GM18858 (cell line): ENCODE data around the gene NID1.
"Not testable (repeated sequence)": the region's sequence is repeated elsewhere in the genome, so short reads cannot be mapped to it uniquely, and the experiment has no call there.

Source experiments
- ATAC-seq: cut with Tn5 transposase; IDR thresholded peaks from one replicate; pipeline ENCODE4 v1.9.1; 2021; ENCODE audit not compliant: unreplicated experiment

The NID1 gene

DNA sequence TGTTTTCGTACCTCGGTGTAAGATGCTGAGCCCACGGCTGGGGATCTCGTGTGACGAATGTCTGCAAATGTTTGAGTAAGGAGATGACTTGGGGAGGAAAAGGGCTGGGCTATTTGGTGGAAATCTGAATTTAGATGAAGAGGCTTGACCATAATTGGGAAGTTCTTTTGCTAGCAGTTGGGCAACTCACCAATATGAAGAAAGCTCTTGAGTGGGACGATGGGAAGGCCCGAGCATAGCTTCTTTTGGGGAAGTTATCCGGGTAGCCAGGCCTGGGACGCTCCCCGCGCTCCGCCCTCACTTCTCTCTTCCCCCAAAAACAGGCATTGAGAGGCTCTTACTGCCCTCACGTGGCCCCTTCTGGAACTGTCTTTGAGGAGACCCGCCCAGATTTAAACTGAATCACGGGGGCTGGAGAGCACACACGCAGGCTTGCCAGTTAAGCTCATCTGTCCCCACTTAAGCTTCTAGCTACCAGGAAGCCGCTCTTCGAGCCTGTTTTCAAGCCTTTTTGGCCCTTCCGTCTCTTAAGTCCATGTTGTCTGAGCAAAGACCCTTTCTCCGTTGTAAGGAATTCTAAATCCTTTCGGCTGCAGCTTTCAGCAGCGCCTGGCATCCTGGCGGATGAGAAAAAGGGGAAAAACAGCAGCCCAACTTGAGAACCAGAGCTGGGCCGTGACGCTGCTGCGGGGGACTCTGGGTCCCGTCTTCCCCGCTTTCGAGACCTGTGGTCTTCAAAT lies 93.1 kb downstream of the NID1 start:
- ATAC-seq, result peak; percentile 82

DNA sequence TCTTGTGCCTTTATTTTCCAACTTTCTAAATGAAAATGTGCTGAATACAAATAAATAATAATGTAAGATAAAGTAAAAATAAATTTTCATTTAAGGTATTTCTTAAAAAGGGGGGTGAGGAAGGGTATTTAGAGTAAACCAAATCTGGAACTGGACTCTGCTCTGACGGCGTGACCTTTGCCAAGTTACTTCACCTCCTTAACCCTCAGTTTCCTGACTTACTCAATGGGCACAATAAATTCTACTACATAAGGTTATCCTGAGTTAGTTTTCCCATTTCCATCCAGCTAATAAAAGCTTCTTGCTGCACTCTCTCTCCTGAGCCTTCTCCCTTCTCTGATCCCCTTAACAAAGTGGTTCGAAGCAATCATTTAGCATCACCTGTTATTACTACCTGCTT lies 93.9 kb downstream of the NID1 start:
- no peak for ATAC-seq

DNA sequence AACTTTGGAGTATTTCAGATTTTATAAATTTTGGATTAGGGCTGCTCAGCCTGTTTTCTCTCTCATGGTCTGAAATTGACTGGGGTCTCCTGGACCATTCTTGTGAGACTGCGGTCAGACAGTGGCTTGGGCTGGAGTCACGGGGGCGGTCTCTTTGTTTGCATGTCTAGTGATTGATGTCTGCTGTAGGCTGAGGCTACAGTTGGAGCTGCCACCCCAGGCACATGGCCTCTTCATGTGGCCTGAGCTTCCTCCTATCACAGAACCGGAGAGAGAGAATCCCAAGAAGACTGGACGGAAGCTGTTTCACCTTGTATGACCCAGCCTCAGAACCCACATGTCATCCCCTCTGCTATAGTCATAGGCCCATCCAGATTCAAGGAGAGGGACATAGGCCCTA lies 96.1 kb downstream of the NID1 start:
- no peak for ATAC-seq

DNA sequence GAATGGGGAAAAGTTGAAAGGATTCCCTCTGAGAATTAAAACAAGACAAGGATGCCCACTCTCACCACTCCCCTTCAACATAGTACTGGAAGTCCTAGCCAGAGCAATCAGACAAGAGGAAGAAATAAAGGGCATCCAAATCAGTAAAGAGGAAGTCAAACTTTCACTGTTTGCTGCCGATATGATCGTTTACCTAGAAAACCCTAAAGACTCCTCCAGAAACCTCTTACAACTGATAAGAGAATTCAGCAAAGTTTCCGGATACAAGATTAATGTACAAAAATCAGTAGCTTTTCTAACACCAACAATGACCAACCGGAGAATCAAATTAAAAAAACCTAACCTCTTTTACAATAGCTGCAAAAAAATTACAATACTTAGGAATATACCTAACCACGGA lies 98.8 kb downstream of the NID1 start:
- not testable (repeated sequence) for ATAC-seq

DNA sequence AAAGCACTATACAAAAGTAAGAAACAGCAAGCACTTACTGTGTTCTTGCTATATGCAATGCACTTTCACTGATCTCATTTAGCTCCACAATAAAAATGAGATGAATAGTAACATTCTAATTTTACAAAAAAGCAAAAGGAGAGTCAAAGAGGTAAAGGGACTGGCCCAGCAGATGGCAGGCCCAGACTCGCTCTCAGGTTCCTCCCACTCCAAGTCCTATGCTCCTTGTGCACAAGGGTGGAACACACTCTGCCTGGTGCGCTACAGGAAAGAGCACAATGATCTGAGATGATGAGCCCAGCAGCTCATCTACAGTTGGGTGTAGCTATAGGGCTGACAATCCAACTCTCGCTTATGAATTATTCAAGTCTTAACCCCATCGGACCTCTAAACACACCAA lies 104.1 kb downstream of the NID1 start:
- no peak for ATAC-seq

DNA sequence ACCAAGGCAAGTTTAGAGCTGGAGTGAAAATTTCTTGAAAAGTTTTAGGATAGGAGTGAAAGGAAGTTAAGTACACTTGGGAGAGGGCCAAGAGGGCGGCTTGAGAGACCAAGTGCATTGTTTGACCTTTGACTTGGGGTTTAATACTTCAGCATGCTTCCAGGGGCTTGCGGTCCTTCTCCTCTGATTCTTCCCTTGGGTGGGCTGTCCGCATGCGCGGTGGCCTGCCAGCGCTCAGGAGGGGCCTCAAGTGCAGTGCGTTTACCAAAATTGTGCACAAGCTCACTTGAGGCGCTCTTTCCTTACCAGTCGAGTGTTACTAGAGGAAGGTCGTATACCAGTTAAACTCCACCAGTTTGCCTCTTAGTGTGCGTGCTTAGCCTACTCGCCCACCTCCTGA lies 106.9 kb downstream of the NID1 start:
- ATAC-seq, result no peak

DNA sequence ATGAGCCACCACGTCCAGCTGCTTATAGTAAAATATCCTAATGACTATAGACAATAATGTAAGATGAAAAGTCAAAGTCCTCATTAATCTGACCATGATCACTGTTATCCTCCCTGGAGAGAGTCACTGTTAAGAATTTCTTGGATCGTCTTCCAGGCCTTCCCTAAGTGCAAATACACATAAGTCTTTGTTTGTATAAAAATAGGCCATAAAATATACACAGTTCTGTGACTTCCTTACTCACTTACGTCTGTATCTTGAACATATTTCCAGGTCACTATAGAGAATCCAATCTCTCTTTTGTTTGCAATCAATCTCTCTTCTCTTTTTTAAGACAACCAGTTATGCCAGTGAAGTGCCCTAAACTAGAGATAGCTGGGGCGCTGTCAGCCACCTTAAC lies 109.1 kb downstream of the NID1 start:
- no peak for ATAC-seq

DNA sequence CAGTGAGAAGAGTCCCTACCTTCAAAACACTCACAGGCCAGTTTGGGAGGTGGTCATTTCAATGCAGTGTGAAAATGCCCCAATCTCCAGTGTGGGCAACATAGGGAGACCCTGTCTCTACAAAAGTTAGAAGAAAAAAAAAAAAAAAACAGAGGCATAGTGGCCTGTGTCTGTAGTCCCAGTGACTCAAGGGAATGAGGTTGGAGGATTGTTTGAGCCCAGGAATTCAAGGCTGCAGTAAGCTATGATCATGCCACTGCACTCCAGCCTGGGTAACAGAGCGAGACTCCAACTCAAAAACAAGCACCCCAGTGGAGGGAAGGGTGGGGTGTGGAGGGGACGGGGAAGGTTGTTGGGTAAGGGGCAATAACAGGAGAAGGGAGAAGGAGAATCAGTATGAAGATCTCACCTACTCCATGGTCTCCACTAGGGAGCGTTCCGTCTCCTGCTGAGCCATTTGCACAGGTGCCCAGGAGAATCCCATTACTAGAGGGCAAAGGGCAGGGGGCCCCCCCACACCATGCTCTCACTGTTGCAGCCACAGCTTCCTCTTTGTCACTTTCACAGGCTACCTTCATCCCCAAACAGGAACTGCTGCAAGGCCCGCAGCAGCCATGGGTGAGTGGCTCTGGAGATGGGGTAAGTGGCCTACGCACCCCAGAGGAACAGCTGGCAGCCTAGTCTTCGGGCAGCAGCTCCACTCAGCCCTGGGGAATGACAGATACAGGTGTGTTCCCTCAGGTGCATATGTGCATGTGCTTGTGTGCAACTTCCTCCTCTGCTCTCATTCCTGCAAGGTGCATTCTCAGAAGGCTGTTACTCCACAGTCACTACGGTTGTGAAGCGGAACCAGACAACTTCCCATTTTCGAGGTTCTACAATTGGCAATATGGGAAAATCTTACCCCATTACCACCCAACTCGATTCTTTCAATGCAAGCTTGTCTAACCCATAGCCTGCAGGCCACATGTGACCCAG lies 110.3 kb downstream of the NID1 start:
- peak; percentile 89 for ATAC-seq

DNA sequence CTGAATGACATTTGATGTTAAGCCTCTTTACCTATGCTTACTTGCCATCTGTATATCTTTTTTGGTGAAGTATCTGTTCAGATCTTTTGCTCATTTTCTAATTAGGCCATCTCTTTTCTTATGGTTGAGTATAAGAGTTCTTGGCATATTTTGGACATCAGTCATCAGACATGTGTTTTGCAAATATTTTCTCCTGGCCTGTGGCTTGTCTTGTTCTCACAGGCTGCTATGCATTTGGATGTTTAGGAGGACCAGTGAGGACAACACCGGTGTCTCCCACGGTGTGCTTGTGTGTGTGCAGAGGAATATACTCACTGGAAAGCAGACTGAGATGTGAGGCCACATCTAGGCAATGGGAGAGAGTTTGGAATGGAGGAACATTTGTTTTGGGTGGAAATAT lies 111.1 kb downstream of the NID1 start:
- no peak for ATAC-seq

DNA sequence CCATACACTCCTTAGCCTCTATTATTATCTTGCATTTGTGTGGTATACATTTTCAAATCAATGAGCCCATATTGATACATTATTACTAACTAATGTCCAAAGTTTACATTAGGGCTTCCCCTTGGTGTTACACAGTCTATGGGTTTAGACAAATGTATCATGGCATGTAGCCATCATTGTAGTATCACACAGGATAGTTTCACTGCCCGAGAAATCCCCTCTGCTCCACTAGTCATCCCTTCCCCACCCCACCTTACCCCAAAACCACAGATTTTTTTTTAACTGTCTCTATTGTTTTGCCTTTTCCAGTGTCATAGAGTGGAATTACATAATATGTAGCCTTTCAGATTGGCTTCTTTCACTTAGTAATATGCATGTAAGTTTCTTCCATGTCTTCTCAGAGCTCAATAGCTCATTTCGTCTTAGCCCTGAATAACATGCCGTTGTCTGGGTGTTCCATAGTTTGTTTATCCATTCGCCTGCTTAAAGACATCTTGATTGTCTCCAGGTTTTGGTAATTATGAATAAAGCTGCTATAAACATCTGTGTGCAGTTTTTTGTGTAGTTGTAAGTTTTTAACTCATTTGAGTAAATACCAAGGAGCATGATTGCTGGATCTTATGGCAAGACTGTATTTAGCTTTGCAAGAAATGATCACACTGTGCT lies 111.8 kb downstream of the NID1 start:
- ATAC-seq, result peak; percentile 55

DNA sequence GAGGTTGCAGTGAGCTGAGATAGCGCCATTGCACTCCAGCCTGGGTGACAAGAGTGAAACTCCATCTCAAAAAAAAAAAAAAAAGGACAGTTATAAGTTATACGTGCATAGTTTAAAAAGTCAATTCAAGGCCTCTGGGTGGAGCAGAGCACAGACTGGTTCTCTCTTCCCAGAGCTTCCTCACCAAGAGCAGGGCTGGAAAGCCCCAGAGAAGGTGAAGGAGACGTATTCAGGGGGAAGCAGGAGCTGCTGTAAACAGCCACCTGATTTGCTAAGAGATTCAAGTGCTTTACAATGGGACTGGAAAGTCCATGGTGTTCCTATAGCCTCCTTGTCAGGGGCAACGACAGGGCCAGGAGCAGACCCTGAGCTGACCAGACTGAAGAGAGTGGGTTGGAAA lies 113.2 kb downstream of the NID1 start:
- ATAC-seq, result no peak

DNA sequence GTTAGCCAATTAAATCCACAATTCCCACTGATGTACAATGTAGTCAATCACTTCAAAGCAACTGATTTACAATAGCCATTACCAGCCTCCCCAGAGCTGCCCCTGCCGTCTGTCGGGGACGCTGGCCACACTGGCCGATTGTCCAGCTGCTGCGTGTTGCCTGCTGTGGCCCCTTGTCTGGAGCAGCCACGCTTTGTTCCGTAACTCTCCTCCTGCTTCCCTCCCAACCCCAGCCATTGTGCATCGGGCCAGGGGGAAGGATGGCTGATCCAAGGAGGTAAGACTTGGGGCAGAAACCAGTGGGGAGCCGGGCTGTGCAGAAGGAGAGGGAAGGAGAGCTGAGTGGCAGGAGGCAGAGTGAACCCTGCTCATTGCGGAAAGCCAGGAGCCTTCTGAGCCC lies 114.6 kb downstream of the NID1 start:
- ATAC-seq, result no peak

DNA sequence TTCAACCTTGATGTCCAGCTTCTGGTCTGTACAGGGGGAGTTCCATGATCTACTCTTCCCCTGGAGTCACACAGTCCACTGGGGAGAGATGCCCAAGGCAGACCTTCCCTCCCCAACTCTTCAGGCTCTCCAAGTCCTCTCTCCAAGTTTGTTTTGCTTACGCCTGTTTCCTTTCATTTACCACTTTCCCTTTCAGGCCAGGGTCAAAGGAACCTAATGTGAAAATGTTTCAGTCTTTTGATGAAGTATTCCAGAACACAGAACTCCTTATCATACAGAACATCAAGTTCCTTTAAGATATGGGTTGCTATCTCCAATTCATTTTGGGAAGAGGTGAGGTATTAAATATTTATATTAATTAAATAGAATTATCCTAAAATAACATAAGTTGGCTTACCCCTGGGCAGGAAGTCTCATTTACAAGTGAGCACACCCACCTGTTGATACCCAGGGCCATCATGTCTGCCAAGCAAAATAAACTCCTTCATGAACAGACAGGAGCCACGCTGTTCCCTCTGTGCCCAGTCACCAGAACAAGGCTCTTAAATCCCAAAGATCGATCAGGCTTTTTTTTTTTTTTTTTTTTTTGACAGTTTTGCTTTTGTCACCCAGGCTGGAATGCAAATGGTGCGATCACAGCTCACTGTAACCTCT lies 116.0 kb downstream of the NID1 start:
- ATAC-seq, result no peak

DNA sequence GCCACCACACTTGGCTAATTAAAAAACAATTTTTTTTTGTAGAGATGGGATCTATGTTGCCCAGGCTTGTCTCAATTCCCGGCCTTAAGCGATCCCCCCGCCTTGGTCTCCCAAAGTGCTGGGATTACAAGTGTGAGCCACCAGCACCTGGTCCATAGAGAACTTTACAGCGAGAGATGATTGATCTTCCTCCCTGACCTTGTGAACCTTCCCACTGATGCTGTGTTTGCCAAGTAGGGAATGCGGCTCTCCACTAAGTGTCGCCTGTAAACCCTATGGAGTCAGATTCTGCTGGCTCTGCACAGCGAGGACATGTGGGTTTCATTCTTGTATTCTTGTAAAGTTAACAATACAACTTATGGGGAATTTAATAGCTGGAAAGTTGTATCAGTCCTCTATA lies 116.9 kb downstream of the NID1 start:
- ATAC-seq, result no peak

DNA sequence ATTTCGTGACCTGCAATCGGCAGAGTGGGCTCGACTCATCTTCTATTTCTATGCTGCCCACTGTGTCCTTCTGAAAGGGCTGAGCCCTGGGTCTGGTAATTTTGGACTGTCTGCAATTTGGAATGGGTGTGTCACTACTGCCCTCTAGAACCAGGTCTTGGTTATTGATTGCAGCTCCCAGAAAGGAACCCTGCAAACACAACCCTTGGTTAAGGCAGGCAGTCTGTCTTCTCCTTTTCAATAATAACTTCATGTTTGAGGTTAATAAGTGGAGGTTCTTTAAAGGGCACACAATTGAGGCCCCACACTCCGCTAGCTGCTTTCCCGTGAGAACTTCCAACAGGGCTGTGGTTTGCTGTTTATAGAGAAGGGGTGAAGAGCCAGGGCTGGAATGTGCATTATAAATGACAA lies 118.3 kb downstream of the NID1 start:
- peak; percentile 35 for ATAC-seq

DNA sequence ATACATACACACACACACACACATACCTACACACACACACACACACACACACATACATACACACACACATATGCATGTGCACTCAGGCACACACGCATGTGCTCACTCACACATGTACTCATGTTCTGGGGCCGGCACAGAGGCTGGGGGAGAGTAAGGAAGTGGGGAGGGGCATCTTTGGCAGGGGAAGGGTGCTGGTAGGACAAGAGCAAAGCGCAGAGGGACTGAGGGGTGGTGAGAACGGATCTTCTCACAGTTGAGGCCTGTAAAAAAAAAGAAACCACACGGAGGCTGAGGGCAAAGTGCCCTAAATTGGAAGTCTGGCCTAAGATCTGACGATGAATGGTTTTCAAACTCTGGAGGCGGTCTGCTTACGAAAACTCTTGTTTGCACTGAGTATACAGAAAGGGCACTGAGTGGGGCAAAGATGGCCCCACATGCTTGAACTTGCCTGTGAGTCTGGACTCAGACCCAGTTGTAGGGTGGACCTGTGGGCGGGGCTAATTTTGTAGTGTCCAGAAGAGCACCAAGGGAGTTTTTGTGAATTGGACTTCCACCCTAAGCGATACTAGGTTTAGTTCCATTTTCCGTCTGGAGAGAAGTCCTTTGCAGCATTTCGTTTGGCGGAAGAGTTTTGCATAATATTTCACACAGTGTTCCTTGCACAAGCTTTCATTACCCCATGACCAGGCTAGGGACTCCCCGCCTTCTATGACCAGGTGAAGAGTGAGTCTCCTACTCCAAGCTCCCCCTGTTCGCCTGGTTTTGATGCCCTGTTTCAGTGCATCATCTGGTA lies 118.9 kb downstream of the NID1 start:
- peak; percentile 65 for ATAC-seq

DNA sequence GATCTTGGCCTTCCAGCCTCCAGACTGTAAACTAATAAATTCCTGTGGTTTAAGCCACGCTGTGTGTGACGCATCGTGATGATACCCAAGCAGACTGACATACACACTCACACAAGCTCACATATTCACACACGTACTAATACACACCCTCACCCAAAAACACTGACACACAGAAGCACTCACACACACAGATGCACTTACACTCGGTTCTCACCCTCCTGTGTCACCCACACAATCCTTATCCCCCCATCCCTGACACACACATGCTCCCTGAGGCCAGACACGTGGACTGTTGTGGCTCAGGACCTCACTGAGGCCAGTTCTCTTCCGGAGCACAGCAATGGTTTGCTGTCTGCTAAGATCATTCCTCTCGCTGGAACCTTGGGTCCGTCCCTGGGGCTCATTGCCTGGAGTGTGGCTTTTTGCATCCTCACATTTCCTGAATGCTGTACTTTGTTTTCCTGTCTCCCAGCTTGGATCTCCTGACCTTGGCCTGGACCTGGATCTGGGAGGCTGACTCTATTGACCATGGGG lies 121.2 kb downstream of the NID1 start:
- no peak for ATAC-seq

DNA sequence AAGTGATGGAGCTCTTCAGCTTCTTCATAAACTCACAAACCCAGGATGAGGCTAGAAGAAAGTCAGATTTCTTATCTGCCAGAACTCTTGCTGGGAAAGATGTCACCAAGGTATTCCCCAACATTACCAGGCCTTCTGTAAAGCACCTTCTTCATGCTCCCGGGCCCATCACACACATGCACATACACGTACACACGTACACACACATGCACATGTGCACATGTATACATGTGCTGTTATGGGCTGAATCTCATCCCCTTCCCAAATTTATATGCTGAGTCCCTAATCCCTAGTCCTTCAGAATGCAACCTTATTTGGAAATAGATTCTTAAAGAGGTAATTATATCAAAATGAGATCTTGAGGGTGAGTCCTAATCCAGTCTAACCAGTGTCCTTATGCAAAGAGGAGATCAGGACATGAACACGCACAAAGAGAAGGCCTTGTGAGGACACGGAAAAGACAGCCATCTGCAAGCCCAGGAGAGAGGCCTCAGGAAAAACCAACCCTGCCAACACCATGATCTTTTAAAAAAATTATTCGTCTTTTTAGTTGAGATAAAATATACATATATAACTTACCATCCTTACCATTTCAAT lies 121.8 kb downstream of the NID1 start:
- ATAC-seq, result no peak

DNA sequence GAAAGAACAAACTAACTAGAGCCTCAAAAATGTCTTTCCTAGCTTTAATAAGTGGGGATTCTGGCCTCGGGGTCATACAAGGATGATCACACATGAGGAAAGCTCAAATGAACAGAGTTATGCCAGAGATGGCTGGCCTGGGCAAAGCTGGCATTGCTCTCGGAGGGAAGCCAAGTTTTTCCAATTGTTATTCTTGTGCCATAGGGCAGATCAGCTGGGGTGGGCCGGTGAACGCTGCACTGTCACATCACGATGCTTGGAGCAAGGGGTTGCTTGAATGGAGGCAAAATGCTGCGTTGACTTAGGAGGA lies 122.3 kb downstream of the NID1 start:
- ATAC-seq, result no peak
